ENCODE data around the gene VPS51. TPM values are rescaled to one million over a fixed set of nuclear protein-coding genes. Genes with fewer than 3 reads are reported as not detected.

VPS51 gene
- 100 to 1,000 TPM in 7 of 9 donors, 10 to 100 TPM in 2; 72.1 to 269 (median 154) TPM for total RNA-seq
- 100 to 1,000 TPM in 2 of 3 donors, 10 to 100 TPM in 1; 28.0 to 151 (median 140) TPM for polyA plus RNA-seq
- long read RNA-seq, donor 1, transcript VPS51-201 (10 exons, 2,714 nt): major isoform, 14 of 28 reads
- long read RNA-seq, donor 1, partial matches to known transcripts: 13 of 28 reads
- long read RNA-seq, donor 1, other reads (novel, unspliced or antisense): 0 of 28 reads
- long read RNA-seq, donor 2, transcript VPS51-201 (10 exons, 2,714 nt): major isoform, 12 of 19 reads
- long read RNA-seq, donor 2, partial matches to known transcripts: 7 of 19 reads
- long read RNA-seq, donor 2, other reads (novel, unspliced or antisense): 0 of 19 reads
- long read RNA-seq, donor 3, partial matches to known transcripts: 0 of 4 reads
- long read RNA-seq, donor 3, other reads (novel, unspliced or antisense): 0 of 4 reads
- long read RNA-seq, donor 4, transcript VPS51-201 (10 exons, 2,714 nt): major isoform, 49 of 75 reads
- long read RNA-seq, donor 4, partial matches to known transcripts: 18 of 75 reads
- long read RNA-seq, donor 4, other reads (novel, unspliced or antisense): 8 of 75 reads
- long read RNA-seq, donor 5, transcript VPS51-201 (10 exons, 2,714 nt): major isoform, 285 of 447 reads
- long read RNA-seq, donor 5, partial matches to known transcripts: 48 of 447 reads
- long read RNA-seq, donor 5, other reads (novel, unspliced or antisense): 114 of 447 reads
- long read RNA-seq, donor 6, transcript VPS51-201 (10 exons, 2,714 nt): major isoform, 37 of 50 reads
- long read RNA-seq, donor 6, partial matches to known transcripts: 9 of 50 reads
- long read RNA-seq, donor 6, other reads (novel, unspliced or antisense): 3 of 50 reads
- long read RNA-seq, donor 7, transcript VPS51-201 (10 exons, 2,714 nt): major isoform, 12 of 28 reads
- long read RNA-seq, donor 7, partial matches to known transcripts: 16 of 28 reads
- long read RNA-seq, donor 7, other reads (novel, unspliced or antisense): 0 of 28 reads
- long read RNA-seq, donor 8, transcript VPS51-201 (10 exons, 2,714 nt): major isoform, 19 of 32 reads
- long read RNA-seq, donor 8, partial matches to known transcripts: 12 of 32 reads
- long read RNA-seq, donor 8, other reads (novel, unspliced or antisense): 0 of 32 reads
- long read RNA-seq, donor 9, transcript VPS51-201 (10 exons, 2,714 nt): major isoform, 5 of 12 reads
- long read RNA-seq, donor 9, partial matches to known transcripts: 7 of 12 reads
- long read RNA-seq, donor 9, other reads (novel, unspliced or antisense): 0 of 12 reads
- long read RNA-seq, donor 10, transcript VPS51-201 (10 exons, 2,714 nt): major isoform, 6 of 165 reads
- long read RNA-seq, donor 10, partial matches to known transcripts: 154 of 165 reads
- long read RNA-seq, donor 10, other reads (novel, unspliced or antisense): 5 of 165 reads

- Histone ChIP-seq H3K27me3 (no peaks in the 10 kb centered on the region), H3K27ac (peak within 1 kb of the TSS; percentile 81 to 95 (median 92)), H3K9me3 (replicated peaks in 1 of 3) (no peaks in the 10 kb centered on the region), H3K36me3 (replicated peaks in 1 of 2) (peaks cover 0 to 13% of the 10 kb centered on the region in 2 donors), H3K4me3 (peak within 1 kb of the TSS; percentile 37 to 84 (median 71)), H3K4me1 (replicated peaks in 1 of 2) (peaks cover 9 to 11% of the 10 kb centered on the region in 2 donors)
- DNase-seq: peak; percentile 89 to 98 (median 96)
- peak in 2 of 6 experiments; percentile 4 to 31 for TF ChIP-seq CTCF (IDR thresholded peaks at IDR 0.05)
- peak; percentile 65 to 93 for TF ChIP-seq POLR2A (IDR thresholded peaks at IDR 0.05)
- intact Hi-C loops (cut with DNase I): no loop called here
- WGBS, 4 donors: 1 to 3% (median 1%) methylated on average over 16 to 52 of the region's 52 CpGs
Observed at GRCh38 chr11:65095974-65096806, at the start of gene VPS51. VPS51 (plus strand) TSS chr11:65096214; CDS start chr11:65096251, 37 bp downstream.

- WGBS, 4 donors: 38 to 71% (median 43%) methylated on average over 22 to 56 of the region's 56 CpGs
- DNase-seq: no peak
- TF ChIP-seq CTCF (IDR thresholded peaks at IDR 0.05): no peak
- Histone ChIP-seq H3K27ac (peak overlapping the region in 1 of 5 donors; percentile 2), H3K36me3 (replicated peaks in 1 of 2) (no peaks in the 10 kb centered on the region), H3K27me3 (no peaks in the 10 kb centered on the region), H3K4me1 (replicated peaks in 1 of 2) (peaks cover 0 to 13% of the 10 kb centered on the region in 2 donors), H3K9me3 (replicated peaks in 1 of 3) (no peaks in the 10 kb centered on the region), H3K4me3 (peak overlapping the region in 2 of 4 donors; percentile 11 to 58)
- intact Hi-C loops (cut with DNase I): no loop called here
Observed at GRCh38 chr11:65047581-65048422, 48.2 kb upstream of the VPS51 start.

GRCh38 chr11:65051398-65051858 is 44.6 kb upstream of the VPS51 start:
- Histone ChIP-seq H3K4me1 (replicated peaks in 1 of 2) (no peaks in the 10 kb centered on the region), H3K27me3 (no peaks in the 10 kb centered on the region), H3K27ac (no peak overlapping the region), H3K36me3 (replicated peaks in 1 of 2) (no peaks in the 10 kb centered on the region), H3K9me3 (replicated peaks in 1 of 3) (no peaks in the 10 kb centered on the region), H3K4me3 (no peak overlapping the region)
- WGBS, 4 donors: 77 to 84% (median 80%) methylated on average over 9 of the region's 9 CpGs
- DNase-seq: no peak
- intact Hi-C loops (cut with DNase I): no loop called here
- no peak for TF ChIP-seq POLR2A (IDR thresholded peaks at IDR 0.05)

All from adrenal gland (tissue), 19 donors.